GM20000 (cell line): Measurements from ENCODE around the gene IQSEC3.

Source experiments
- DNase-seq: peaks from one replicate; pipeline ENCODE4 v3.0.0; 2012; ENCODE audit warnings: low spot score
- TF ChIP-seq, protein P1 (sequence below): IDR thresholded peaks from 2 replicates; pipeline ENCODE4 v1.5.1; 2012; ENCODE audit warnings: mild to moderate bottlenecking, control low read depth; ENCODE audit errors: extremely low read depth, missing control alignments

IQSEC3 gene

DNA sequence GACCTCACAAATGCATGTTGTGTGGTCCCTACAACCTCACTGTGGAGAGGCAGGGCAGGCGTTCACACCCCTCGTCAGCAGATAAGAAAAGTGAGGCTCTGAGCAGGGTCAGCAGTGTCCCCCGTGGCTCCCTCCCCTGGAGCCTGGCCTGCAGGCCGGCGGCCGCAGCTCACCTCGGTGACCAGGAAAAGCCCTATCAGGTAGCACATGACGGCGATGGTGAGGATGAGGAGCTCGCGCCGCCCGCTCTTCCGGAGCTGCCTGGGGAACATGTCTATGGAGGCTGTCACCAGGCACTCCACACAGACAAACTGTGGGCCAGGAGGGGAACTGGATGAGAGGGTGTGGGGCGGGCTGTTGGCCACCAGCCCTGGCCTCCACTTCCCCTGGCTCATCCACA lies 129.4 kb downstream of the IQSEC3 start:
- TF ChIP-seq, protein P1, sequence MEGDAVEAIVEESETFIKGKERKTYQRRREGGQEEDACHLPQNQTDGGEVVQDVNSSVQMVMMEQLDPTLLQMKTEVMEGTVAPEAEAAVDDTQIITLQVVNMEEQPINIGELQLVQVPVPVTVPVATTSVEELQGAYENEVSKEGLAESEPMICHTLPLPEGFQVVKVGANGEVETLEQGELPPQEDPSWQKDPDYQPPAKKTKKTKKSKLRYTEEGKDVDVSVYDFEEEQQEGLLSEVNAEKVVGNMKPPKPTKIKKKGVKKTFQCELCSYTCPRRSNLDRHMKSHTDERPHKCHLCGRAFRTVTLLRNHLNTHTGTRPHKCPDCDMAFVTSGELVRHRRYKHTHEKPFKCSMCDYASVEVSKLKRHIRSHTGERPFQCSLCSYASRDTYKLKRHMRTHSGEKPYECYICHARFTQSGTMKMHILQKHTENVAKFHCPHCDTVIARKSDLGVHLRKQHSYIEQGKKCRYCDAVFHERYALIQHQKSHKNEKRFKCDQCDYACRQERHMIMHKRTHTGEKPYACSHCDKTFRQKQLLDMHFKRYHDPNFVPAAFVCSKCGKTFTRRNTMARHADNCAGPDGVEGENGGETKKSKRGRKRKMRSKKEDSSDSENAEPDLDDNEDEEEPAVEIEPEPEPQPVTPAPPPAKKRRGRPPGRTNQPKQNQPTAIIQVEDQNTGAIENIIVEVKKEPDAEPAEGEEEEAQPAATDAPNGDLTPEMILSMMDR, result no peak

DNA sequence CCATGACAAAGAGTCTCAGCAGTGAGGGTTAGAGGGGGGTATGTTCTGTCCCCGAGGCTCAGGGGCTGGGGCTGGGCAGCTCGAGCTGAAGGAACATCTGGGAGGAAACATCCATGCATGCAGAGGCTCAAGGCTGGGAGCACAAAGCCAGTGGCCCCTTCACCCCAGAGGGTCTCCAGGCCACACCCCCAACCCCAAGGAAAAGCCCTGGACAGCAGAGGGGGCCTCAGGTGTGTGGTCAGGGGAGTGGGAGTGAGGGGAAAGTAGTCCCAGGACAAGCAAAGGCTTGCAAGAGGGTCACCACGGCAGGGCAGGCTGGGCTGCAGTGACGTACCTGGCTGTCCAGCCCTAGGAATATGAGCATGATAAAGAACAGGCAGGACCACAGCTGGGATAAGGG lies 129.9 kb downstream of the IQSEC3 start:
- no peak for DNase-seq

More for the DNA sequence above, 129.4 kb downstream of the IQSEC3 start:
- DNase-seq, result no peak

DNA sequence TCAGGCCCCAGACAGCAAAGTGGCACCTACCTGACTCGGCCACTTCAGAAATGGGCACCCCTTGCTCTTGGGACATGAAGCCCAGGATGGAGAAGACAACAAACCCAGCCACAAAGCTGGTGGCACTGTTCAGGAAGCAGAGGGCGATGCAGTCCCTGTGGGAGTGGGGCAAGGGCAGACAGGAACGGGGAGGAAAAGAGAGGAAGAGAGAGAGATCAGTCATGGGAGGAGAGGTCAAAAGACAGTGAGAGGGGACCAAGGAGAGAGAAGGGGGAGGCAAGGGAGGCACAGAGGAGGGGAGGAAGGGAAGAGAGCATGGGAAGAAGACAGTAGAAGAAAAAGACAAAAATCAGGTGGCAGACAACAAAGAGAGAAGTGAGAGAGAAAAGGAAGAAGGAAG lies 130.8 kb downstream of the IQSEC3 start:
- DNase-seq, result no peak
- TF ChIP-seq, protein P1, result no peak

More for the DNA sequence above, 129.9 kb downstream of the IQSEC3 start:
- TF ChIP-seq, protein P1, result no peak

DNA sequence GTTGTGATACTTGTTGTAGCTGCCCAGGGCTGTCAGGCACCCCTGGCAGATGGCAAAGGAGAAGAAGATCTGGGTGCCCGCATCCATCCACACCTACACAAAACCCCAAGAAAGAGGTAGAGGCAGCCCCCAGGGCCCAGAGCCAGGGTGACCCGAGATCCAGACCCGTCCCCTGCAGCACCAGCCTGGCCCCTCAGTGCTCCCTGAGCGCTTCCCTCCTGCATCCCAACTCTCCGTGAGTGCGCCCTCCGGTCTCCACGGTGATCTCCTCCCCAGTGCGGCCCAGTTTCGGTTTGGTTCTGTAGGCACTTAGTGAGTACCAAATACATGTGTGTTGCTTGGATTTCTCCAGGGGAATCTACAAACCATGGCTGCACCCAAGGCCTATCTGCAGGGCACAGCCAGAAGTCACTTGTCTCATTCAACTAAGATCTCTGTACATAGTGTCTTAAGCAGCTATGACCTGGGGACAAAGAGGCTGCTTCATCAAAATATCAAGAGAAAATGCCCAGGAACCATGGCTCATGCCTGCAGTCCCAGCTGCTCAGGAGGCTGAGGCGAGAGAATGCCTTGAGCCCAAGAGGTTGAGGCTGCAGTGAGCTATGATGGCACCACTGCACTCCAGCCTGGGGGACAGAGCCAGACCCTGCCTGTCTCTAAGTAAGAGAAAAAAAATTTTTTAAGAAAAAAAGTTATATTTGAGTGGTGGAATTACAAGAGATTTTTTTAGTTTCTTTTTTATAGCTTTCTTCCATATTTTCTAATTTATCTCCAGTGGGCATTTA lies 131.5 kb downstream of the IQSEC3 start:
- DNase-seq, result no peak
- TF ChIP-seq, protein P1, result no peak

DNA sequence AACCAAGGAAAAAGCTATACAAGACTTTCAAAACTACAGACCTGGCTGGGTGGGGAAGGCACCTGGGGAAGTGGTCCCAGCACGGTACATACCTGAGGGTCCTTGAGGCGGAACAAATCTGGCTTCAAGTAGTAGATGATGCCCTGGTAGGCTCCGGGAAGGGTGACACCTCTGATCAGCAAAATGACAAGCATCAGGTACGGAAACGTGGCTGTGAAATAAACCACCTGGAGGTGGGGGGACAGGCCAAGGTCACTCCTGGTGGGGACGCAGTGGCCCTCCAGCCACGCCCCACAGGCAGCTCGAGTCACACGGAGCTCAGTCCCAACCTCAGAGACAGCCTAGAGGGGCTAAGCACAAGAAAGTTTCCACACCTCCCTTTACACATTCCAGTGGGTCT lies 132.1 kb downstream of the IQSEC3 start:
- TF ChIP-seq, protein P1, result no peak
- DNase-seq, result no peak

DNA sequence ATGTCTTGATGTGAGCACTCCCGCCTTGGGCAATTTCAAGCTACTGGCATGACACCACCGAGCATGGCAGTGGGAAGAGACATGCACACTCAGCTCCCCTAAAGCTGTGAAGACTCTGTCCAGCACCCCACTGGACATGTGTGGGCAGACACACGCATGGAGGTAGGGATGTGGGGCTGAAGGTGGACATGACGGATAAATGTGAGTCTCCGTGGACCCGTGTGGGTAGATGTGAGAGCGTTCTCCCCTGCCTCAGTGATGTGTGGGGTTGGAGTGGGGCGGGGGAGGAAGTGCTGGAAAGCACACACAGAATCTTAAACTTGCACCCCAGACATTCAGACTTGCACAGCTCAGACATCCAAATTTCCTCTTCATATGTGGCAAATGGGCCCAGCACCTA lies 134.8 kb downstream of the IQSEC3 start:
- DNase-seq, result no peak
- TF ChIP-seq, protein P1, result no peak

DNA sequence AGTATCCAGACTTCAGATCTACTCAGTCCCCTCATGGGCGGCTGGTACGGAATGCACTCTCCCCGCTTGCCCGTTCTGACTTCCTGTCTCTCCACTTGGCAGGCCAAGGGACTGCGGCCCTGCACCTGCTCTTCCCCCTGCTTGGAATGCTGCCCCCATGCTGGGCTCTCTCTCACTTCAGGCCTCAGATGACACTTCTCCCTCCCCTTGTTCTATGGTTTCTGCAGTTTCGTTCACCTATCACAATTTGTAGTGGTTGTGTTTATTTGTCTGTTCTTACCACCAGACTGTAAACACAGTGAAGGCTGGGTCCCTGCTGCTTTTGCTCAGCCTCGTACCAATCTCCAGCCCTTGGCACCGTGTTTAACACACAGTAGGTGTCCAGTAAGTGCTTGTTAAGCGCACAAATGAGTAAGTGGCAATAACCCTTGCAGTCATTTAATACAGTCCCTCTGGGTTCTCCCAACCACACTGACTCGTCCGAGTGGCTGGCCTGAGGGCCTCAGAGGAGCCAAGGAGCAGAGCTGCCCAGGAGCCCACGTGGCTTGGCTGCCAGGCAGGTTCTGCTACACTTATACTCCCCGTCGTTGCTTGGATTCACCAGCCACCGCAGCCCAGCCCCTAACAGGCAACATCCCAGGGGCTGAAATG lies 135.6 kb downstream of the IQSEC3 start:
- no peak for DNase-seq
- TF ChIP-seq, protein P1, result no peak
